GM18505 (cell line): ENCODE data around the gene LRRFIP1.
"Not testable (repeated sequence)": the region's sequence is repeated elsewhere in the genome, so short reads cannot be mapped to it uniquely, and the experiment has no call there.

Source experiments
- ATAC-seq: cut with Tn5 transposase; IDR thresholded peaks from one replicate; pipeline ENCODE4 v1.9.1; 2021; ENCODE audit not compliant: unreplicated experiment
- POLR2A ChIP-seq: IDR thresholded peaks from 4 replicates; pipeline ENCODE4 v1.6.1; 2011; ENCODE audit warnings: borderline replicate concordance; ENCODE audit not compliant: insufficient read depth, insufficient read length; ENCODE audit errors: extremely low read depth

The LRRFIP1 gene

GRCh38 chr2:237743024-237743423 is 115.6 kb downstream of the LRRFIP1 start:
- ATAC-seq = no peak
- TF ChIP-seq POLR2A = no peak

GRCh38 chr2:237743561-237744269 is 116.3 kb downstream of the LRRFIP1 start:
- no peak for TF ChIP-seq POLR2A
- ATAC-seq = no peak

- no peak for TF ChIP-seq POLR2A
- ATAC-seq = no peak
Observed at GRCh38 chr2:237744270-237744612, 116.9 kb downstream of the LRRFIP1 start.

GRCh38 chr2:237744613-237745249 is 117.3 kb downstream of the LRRFIP1 start:
- ATAC-seq = no peak
- TF ChIP-seq POLR2A = no peak

GRCh38 chr2:237745250-237745613 is 117.8 kb downstream of the LRRFIP1 start:
- no peak for TF ChIP-seq POLR2A
- no peak for ATAC-seq

- no peak for ATAC-seq
- no peak for TF ChIP-seq POLR2A
Observed at GRCh38 chr2:237746302-237747080, 119.1 kb downstream of the LRRFIP1 start.

GRCh38 chr2:237747189-237747588 is 119.8 kb downstream of the LRRFIP1 start:
- no peak for TF ChIP-seq POLR2A
- no peak for ATAC-seq

- TF ChIP-seq POLR2A = no peak
- no peak for ATAC-seq
Observed at GRCh38 chr2:237749002-237749401, 121.6 kb downstream of the LRRFIP1 start.

GRCh38 chr2:237749961-237750360 is 122.6 kb downstream of the LRRFIP1 start:
- TF ChIP-seq POLR2A = no peak
- no peak for ATAC-seq

- not testable (repeated sequence) for ATAC-seq
Observed at GRCh38 chr2:237750441-237750840, 123.1 kb downstream of the LRRFIP1 start.

- no peak for TF ChIP-seq POLR2A
- peak; percentile 93 for ATAC-seq
Observed at GRCh38 chr2:237752761-237753165, 125.4 kb downstream of the LRRFIP1 start.

GRCh38 chr2:237754182-237754581 is 126.8 kb downstream of the LRRFIP1 start:
- TF ChIP-seq POLR2A = no peak
- ATAC-seq = no peak

- TF ChIP-seq POLR2A = no peak
- no peak for ATAC-seq
Observed at GRCh38 chr2:237754626-237755248, 127.3 kb downstream of the LRRFIP1 start.
